ENCODE results near the gene RAB7B.

The RAB7B gene

GRCh38 chr1:206032380-206033140 is 29.4 kb upstream of the RAB7B start:
- no peaks in the 10 kb centered on the region for H3K9me3 Mint-ChIP-seq
- no peaks in the 10 kb centered on the region for H3K36me3 Mint-ChIP-seq (ENCODE audit: low read depth)
- H3K27me3 Mint-ChIP-seq (ENCODE audit: low read depth): peaks cover 66% of the 10 kb centered on the region
- no peak overlapping the region for H3K4me3 Mint-ChIP-seq
- peaks cover 9% of the 10 kb centered on the region for H3K4me1 Mint-ChIP-seq (ENCODE audit: low read depth)
- H3K27ac Mint-ChIP-seq: no peak overlapping the region

- H3K4me1 Mint-ChIP-seq (ENCODE audit: low read depth): peaks cover 9% of the 10 kb centered on the region
- H3K27me3 Mint-ChIP-seq (ENCODE audit: low read depth): peaks cover 71% of the 10 kb centered on the region
These were observed 27.5 kb upstream of the RAB7B start for GRCh38 chr1:206030714-206031113.

GRCh38 chr1:206030191-206030590 is 27.0 kb upstream of the RAB7B start:
- Mint-ChIP-seq H3K27ac (no peak overlapping the region), H3K36me3 (ENCODE audit: low read depth) (no peaks in the 10 kb centered on the region), H3K27me3 (ENCODE audit: low read depth) (peaks cover 69% of the 10 kb centered on the region), H3K4me3 (no peak overlapping the region), H3K4me1 (ENCODE audit: low read depth) (peaks cover 8% of the 10 kb centered on the region), H3K9me3 (no peaks in the 10 kb centered on the region)

More at GRCh38 chr1:206030714-206031113, 27.5 kb upstream of the RAB7B start:
- no peaks in the 10 kb centered on the region for H3K9me3 Mint-ChIP-seq
- no peak overlapping the region for H3K4me3 Mint-ChIP-seq
- no peak overlapping the region for H3K27ac Mint-ChIP-seq
- H3K36me3 Mint-ChIP-seq (ENCODE audit: low read depth): no peaks in the 10 kb centered on the region

GRCh38 chr1:206029484-206029883 is 26.3 kb upstream of the RAB7B start:
- no peak overlapping the region for H3K4me3 Mint-ChIP-seq
- H3K27ac Mint-ChIP-seq: no peak overlapping the region
- H3K4me1 Mint-ChIP-seq (ENCODE audit: low read depth): peaks cover 4% of the 10 kb centered on the region
- H3K9me3 Mint-ChIP-seq: no peaks in the 10 kb centered on the region
- H3K36me3 Mint-ChIP-seq (ENCODE audit: low read depth): no peaks in the 10 kb centered on the region
- H3K27me3 Mint-ChIP-seq (ENCODE audit: low read depth): peaks cover 63% of the 10 kb centered on the region

- Mint-ChIP-seq H3K4me1 (ENCODE audit: low read depth) (no peaks in the 10 kb centered on the region), H3K27ac (no peak overlapping the region), H3K9me3 (no peaks in the 10 kb centered on the region), H3K27me3 (ENCODE audit: low read depth) (peaks cover 58% of the 10 kb centered on the region), H3K4me3 (no peak overlapping the region), H3K36me3 (ENCODE audit: low read depth) (no peaks in the 10 kb centered on the region)
These were observed 22.2 kb upstream of the RAB7B start for GRCh38 chr1:206025283-206025820.

GRCh38 chr1:206023695-206024094 is 20.5 kb upstream of the RAB7B start, which contains the start of gene CTSE:
TSS of gene CTSE (minus strand) at chr1:206023895. CDS start at chr1:206023791, 104 bp downstream.
- no peak within 1 kb of the TSS for H3K27ac Mint-ChIP-seq
- H3K4me1 Mint-ChIP-seq (ENCODE audit: low read depth): no peaks in the 10 kb centered on the region
- H3K9me3 Mint-ChIP-seq: no peaks in the 10 kb centered on the region
- H3K4me3 Mint-ChIP-seq: no peak within 1 kb of the TSS
- H3K27me3 Mint-ChIP-seq (ENCODE audit: low read depth): peaks cover 52% of the 10 kb centered on the region
- no peaks in the 10 kb centered on the region for H3K36me3 Mint-ChIP-seq (ENCODE audit: low read depth)

GRCh38 chr1:206022766-206023165 is 19.6 kb upstream of the RAB7B start:
- Mint-ChIP-seq H3K27me3 (ENCODE audit: low read depth) (peaks cover 55% of the 10 kb centered on the region), H3K27ac (no peak overlapping the region), H3K36me3 (ENCODE audit: low read depth) (peaks cover 1% of the 10 kb centered on the region), H3K4me1 (ENCODE audit: low read depth) (no peaks in the 10 kb centered on the region), H3K4me3 (no peak overlapping the region), H3K9me3 (no peaks in the 10 kb centered on the region)

GRCh38 chr1:206021626-206022365 is 18.6 kb upstream of the RAB7B start:
- Mint-ChIP-seq H3K4me1 (ENCODE audit: low read depth) (no peaks in the 10 kb centered on the region), H3K9me3 (no peaks in the 10 kb centered on the region), H3K27ac (no peak overlapping the region), H3K27me3 (ENCODE audit: low read depth) (peaks cover 49% of the 10 kb centered on the region), H3K4me3 (no peak overlapping the region), H3K36me3 (ENCODE audit: low read depth) (peaks cover 1% of the 10 kb centered on the region)

- H3K27me3 Mint-ChIP-seq (ENCODE audit: low read depth): peaks cover 47% of the 10 kb centered on the region
- no peaks in the 10 kb centered on the region for H3K4me1 Mint-ChIP-seq (ENCODE audit: low read depth)
- no peak overlapping the region for H3K4me3 Mint-ChIP-seq
- no peaks in the 10 kb centered on the region for H3K9me3 Mint-ChIP-seq
- peaks cover 1% of the 10 kb centered on the region for H3K36me3 Mint-ChIP-seq (ENCODE audit: low read depth)
- H3K27ac Mint-ChIP-seq: no peak overlapping the region
These were observed 17.9 kb upstream of the RAB7B start for GRCh38 chr1:206021008-206021625.

- Mint-ChIP-seq H3K4me1 (ENCODE audit: low read depth) (no peaks in the 10 kb centered on the region), H3K27ac (no peak overlapping the region), H3K9me3 (no peaks in the 10 kb centered on the region), H3K27me3 (ENCODE audit: low read depth) (peaks cover 43% of the 10 kb centered on the region), H3K4me3 (no peak overlapping the region), H3K36me3 (ENCODE audit: low read depth) (peaks cover 1% of the 10 kb centered on the region)
These were observed 17.3 kb upstream of the RAB7B start for GRCh38 chr1:206020393-206021007.

GRCh38 chr1:206015071-206015470 is 11.9 kb upstream of the RAB7B start:
- H3K9me3 Mint-ChIP-seq: no peaks in the 10 kb centered on the region
- no peak overlapping the region for H3K27ac Mint-ChIP-seq

GRCh38 chr1:206014601-206015000 is 11.4 kb upstream of the RAB7B start:
- Mint-ChIP-seq H3K9me3 (no peaks in the 10 kb centered on the region), H3K4me3 (no peak overlapping the region), H3K27me3 (ENCODE audit: low read depth) (peaks cover 24% of the 10 kb centered on the region), H3K36me3 (ENCODE audit: low read depth) (peaks cover 1% of the 10 kb centered on the region), H3K4me1 (ENCODE audit: low read depth) (peaks cover 16% of the 10 kb centered on the region), H3K27ac (no peak overlapping the region)

More at GRCh38 chr1:206015071-206015470, 11.9 kb upstream of the RAB7B start:
- Mint-ChIP-seq H3K4me1 (ENCODE audit: low read depth) (peaks cover 16% of the 10 kb centered on the region), H3K4me3 (no peak overlapping the region), H3K27me3 (ENCODE audit: low read depth) (peaks cover 24% of the 10 kb centered on the region), H3K36me3 (ENCODE audit: low read depth) (peaks cover 1% of the 10 kb centered on the region)

- peaks cover 13% of the 10 kb centered on the region for H3K27me3 Mint-ChIP-seq (ENCODE audit: low read depth)
- no peak overlapping the region for H3K4me3 Mint-ChIP-seq
- no peaks in the 10 kb centered on the region for H3K9me3 Mint-ChIP-seq
- peaks cover 16% of the 10 kb centered on the region for H3K4me1 Mint-ChIP-seq (ENCODE audit: low read depth)
- no peak overlapping the region for H3K27ac Mint-ChIP-seq
- H3K36me3 Mint-ChIP-seq (ENCODE audit: low read depth): peaks cover 1% of the 10 kb centered on the region
These were observed 10.0 kb upstream of the RAB7B start for GRCh38 chr1:206013026-206013795.

All from T-helper 1 cell treated with Interleukin-12 subunit alpha and Interleukin-12 subunit beta and Interleukin-4 antibody, amounts not matched to agents 30 μg/mL and 1 μg/mL, for 36 hours (primary cell).